ENCODE measurements around the gene ZNF445.
A peak's percentile ranks its signal among the peaks of the same experiment; 100 is the strongest.
"Not testable (repeated sequence)": the region's sequence is repeated elsewhere in the genome, so short reads cannot be mapped to it uniquely, and the experiment has no call there.

The ZNF445 gene

GRCh38 chr3:44477312-44478030, at the start of gene ZNF445:
ZNF445 (minus strand) TSS chr3:44477670; CDS start chr3:44455549, 22,121 bp downstream.
- DNase-seq (ENCODE audit: low spot score): peak; percentile 92

- DNase-seq (ENCODE audit: low spot score): no peak
Measured at GRCh38 chr3:44525060-44525459, 47.6 kb upstream of the ZNF445 start.

GRCh38 chr3:44522494-44522933, 45.0 kb upstream of the ZNF445 start:
- DNase-seq (ENCODE audit: low spot score): no peak

GRCh38 chr3:44521721-44522120, 44.3 kb upstream of the ZNF445 start:
- no peak for DNase-seq (ENCODE audit: low spot score)

GRCh38 chr3:44518782-44519156, 41.3 kb upstream of the ZNF445 start:
- no peak for DNase-seq (ENCODE audit: low spot score)

GRCh38 chr3:44516230-44516629, 38.8 kb upstream of the ZNF445 start:
- DNase-seq (ENCODE audit: low spot score): peak; percentile 19

GRCh38 chr3:44513513-44513912, 36.0 kb upstream of the ZNF445 start:
- no peak for DNase-seq (ENCODE audit: low spot score)

GRCh38 chr3:44511238-44511566, 33.7 kb upstream of the ZNF445 start:
- DNase-seq (ENCODE audit: low spot score): no peak

GRCh38 chr3:44510000-44510368, 32.5 kb upstream of the ZNF445 start:
- DNase-seq (ENCODE audit: low spot score): peak; percentile 62

- no peak for DNase-seq (ENCODE audit: low spot score)
Measured at GRCh38 chr3:44509393-44509921, 32.0 kb upstream of the ZNF445 start.

GRCh38 chr3:44506961-44507360, 29.5 kb upstream of the ZNF445 start:
- DNase-seq (ENCODE audit: low spot score): no peak

GRCh38 chr3:44506556-44506955, 29.1 kb upstream of the ZNF445 start:
- no peak for DNase-seq (ENCODE audit: low spot score)

- no peak for DNase-seq (ENCODE audit: low spot score)
Measured at GRCh38 chr3:44504566-44504965, 27.1 kb upstream of the ZNF445 start.

- DNase-seq (ENCODE audit: low spot score): not testable (repeated sequence)
Measured at GRCh38 chr3:44503178-44503577, 25.7 kb upstream of the ZNF445 start.

- DNase-seq (ENCODE audit: low spot score): no peak
Measured at GRCh38 chr3:44501971-44502370, 24.5 kb upstream of the ZNF445 start.

- not testable (repeated sequence) for DNase-seq (ENCODE audit: low spot score)
Measured at GRCh38 chr3:44499899-44500168, 22.4 kb upstream of the ZNF445 start.

GRCh38 chr3:44499149-44499898, 21.9 kb upstream of the ZNF445 start:
- DNase-seq (ENCODE audit: low spot score): no peak

- no peak for DNase-seq (ENCODE audit: low spot score)
Measured at GRCh38 chr3:44495636-44496415, 18.4 kb upstream of the ZNF445 start.

GRCh38 chr3:44492496-44492895, 15.0 kb upstream of the ZNF445 start:
- no peak for DNase-seq (ENCODE audit: low spot score)

GRCh38 chr3:44482721-44483120, 5.3 kb upstream of the ZNF445 start:
- no peak for DNase-seq (ENCODE audit: low spot score)

- no peak for DNase-seq (ENCODE audit: low spot score)
Measured at GRCh38 chr3:44478606-44479094, 1.2 kb upstream of the ZNF445 start.

GRCh38 chr3:44478055-44478468, 592 bp upstream of the ZNF445 start:
- DNase-seq (ENCODE audit: low spot score): no peak

- no peak for DNase-seq (ENCODE audit: low spot score)
Measured at GRCh38 chr3:44476963-44477311, 533 bp downstream of the ZNF445 start.

Data from germinal center (tissue), 1 donor.